D721Med (cell line): ENCODE data around the gene ABAT.

Experiments used
- DNase-seq: peaks from one replicate; pipeline ENCODE4 v3.0.0; 2011; ENCODE audit warnings: low spot score; ENCODE audit not compliant: insufficient read length
- FAIRE-seq: peaks from 2 replicates; lab custom pipeline; 2011; peaks lifted over from hg19 to GRCh38; lab: Jason Lieb, UNC
- CTCF ChIP-seq: IDR thresholded peaks from 2 replicates; pipeline ENCODE4 v1.5.1; 2012; ENCODE audit warnings: mild to moderate bottlenecking, control low read depth; ENCODE audit not compliant: insufficient read depth; ENCODE audit errors: missing control alignments

The ABAT gene

GRCh38 chr16:8661703-8662102 is 12.7 kb upstream of the ABAT start:
- DNase-seq, result no peak
- FAIRE-seq, result no peak
- no peak for TF ChIP-seq CTCF

- no peak for DNase-seq
- no peak for FAIRE-seq
- no peak for TF ChIP-seq CTCF
Measured at GRCh38 chr16:8663192-8664089, 11.0 kb upstream of the ABAT start.

GRCh38 chr16:8665529-8665928 is 8.9 kb upstream of the ABAT start:
- TF ChIP-seq CTCF, result no peak
- DNase-seq (no peak), FAIRE-seq (no peak)

- FAIRE-seq (no peak), DNase-seq (no peak)
- no peak for TF ChIP-seq CTCF
Measured at GRCh38 chr16:8667492-8667891, 6.9 kb upstream of the ABAT start.

- FAIRE-seq, result no peak
- TF ChIP-seq CTCF, result no peak
- no peak for DNase-seq
Measured at GRCh38 chr16:8668113-8668512, 6.3 kb upstream of the ABAT start.

GRCh38 chr16:8669481-8669880 is 4.9 kb upstream of the ABAT start:
- no peak for TF ChIP-seq CTCF
- DNase-seq (no peak), FAIRE-seq (no peak)

GRCh38 chr16:8670014-8670560 is 4.3 kb upstream of the ABAT start:
- DNase-seq (no peak), FAIRE-seq (no peak)
- TF ChIP-seq CTCF, result no peak
